Measurements from ENCODE around the gene PGLYRP2.

PGLYRP2 gene

GRCh38 chr19:15508035-15508710, 28.9 kb upstream of the PGLYRP2 start, which contains the start of gene CYP4F22 (continued):
- TF ChIP-seq GLI2 (tag by site-specific recombination; IDR thresholded peaks at IDR 0.05; ENCODE audit: borderline replicate concordance, low read depth) (no peak), ZEB2 (tag by site-specific recombination; IDR thresholded peaks at IDR 0.05) (0 out of 2 replicates have a peak, but pooled peaks have one; percentile 28), ZNF529 (tag by site-specific recombination; IDR thresholded peaks at IDR 0.05; ENCODE audit: insufficient replicate concordance) (no peak), ZNF747 (tag by site-specific recombination; IDR thresholded peaks at IDR 0.05) (no peak), ZFHX2 (tag by site-specific recombination; conservative IDR thresholded peaks at IDR 0.05) (peak; percentile 57), OSR2 (tag by site-specific recombination; IDR thresholded peaks at IDR 0.05) (no peak), SCRT1 (tag by site-specific recombination; IDR thresholded peaks at IDR 0.05; ENCODE audit: borderline replicate concordance) (no peak), PRDM2 (tag by site-specific recombination; IDR thresholded peaks at IDR 0.05; ENCODE audit: borderline replicate concordance) (no peak), PRDM4 (tag by site-specific recombination; IDR thresholded peaks at IDR 0.05) (no peak), BCL6B (tag by site-specific recombination; IDR thresholded peaks at IDR 0.05) (no peak), GLIS2 (tag by site-specific recombination; IDR thresholded peaks at IDR 0.05) (peak; percentile 44; the same call in 1 of the 2 replicates), PRDM6 (tag by site-specific recombination; IDR thresholded peaks at IDR 0.05) (no peak), ZNF366 (tag by site-specific recombination; conservative IDR thresholded peaks at IDR 0.05) (no peak), ZNF16 (tag by site-specific recombination; IDR thresholded peaks at IDR 0.05; ENCODE audit: low read depth) (no peak), ZFP69B (tag by site-specific recombination; IDR thresholded peaks at IDR 0.05) (no peak), SP2 (tag by site-specific recombination; IDR thresholded peaks at IDR 0.05) (peak; percentile 72), ZNF677 (tag by site-specific recombination; IDR thresholded peaks at IDR 0.05) (no peak), ZNF548 (tag by site-specific recombination; IDR thresholded peaks at IDR 0.05) (no peak), ZXDB (tag by site-specific recombination; IDR thresholded peaks at IDR 0.05) (no peak), ZNF626 (tag by site-specific recombination; IDR thresholded peaks at IDR 0.05) (no peak), ELK4 (IDR thresholded peaks at IDR 0.05; ENCODE audit: borderline replicate concordance, low read depth, low read length) (no peak), ZNF701 (tag by site-specific recombination; IDR thresholded peaks at IDR 0.05) (no peak), BCL11A (tag by site-specific recombination; IDR thresholded peaks at IDR 0.05; ENCODE audit: low read depth) (no peak), ZNF302 (tag by site-specific recombination; IDR thresholded peaks at IDR 0.05; ENCODE audit: low read depth) (no peak), SETDB1 (IDR thresholded peaks at IDR 0.05; ENCODE audit: insufficient read length, low read length) (no peak), ZNF132 (tag by site-specific recombination; IDR thresholded peaks at IDR 0.05; ENCODE audit: borderline replicate concordance) (no peak)
